CD4-positive, alpha-beta T cell treated with Interferon alpha-2 for 1 hour (primary cell): ENCODE measurements around the gene PAX4.

Experiments used
- DNase-seq, 2 donors: peaks; one replicate each; pipeline ENCODE4 v3.0.0-alpha.2; 2020 to 2022

Gene PAX4, protein sequence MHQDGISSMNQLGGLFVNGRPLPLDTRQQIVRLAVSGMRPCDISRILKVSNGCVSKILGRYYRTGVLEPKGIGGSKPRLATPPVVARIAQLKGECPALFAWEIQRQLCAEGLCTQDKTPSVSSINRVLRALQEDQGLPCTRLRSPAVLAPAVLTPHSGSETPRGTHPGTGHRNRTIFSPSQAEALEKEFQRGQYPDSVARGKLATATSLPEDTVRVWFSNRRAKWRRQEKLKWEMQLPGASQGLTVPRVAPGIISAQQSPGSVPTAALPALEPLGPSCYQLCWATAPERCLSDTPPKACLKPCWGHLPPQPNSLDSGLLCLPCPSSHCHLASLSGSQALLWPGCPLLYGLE

DNA sequence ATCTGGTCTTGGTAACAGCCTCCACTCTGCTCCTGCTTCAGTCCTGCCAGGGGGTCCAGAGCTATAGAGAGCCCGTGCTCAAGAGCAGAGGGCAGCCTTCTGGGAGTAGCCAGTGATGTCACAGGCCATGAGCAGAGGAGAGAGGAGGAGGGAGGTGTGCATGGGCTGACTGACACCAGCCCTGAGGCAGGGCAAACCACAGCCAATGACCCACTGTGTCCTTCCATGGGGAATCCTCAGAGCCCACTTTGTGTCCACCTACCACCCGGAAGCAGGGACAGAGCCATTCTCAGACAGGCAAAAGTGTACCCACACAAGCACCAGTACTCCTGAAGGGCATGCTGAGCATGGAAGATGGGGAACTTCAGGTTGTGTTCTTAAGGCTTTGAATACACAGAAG lies at the start of gene PAX4:
Gene PAX4 (minus strand): TSS at position 101 of the 400 bp plus-strand sequence. CDS start 2,214 bp downstream, outside the sequence.
- no peak for DNase-seq

DNA sequence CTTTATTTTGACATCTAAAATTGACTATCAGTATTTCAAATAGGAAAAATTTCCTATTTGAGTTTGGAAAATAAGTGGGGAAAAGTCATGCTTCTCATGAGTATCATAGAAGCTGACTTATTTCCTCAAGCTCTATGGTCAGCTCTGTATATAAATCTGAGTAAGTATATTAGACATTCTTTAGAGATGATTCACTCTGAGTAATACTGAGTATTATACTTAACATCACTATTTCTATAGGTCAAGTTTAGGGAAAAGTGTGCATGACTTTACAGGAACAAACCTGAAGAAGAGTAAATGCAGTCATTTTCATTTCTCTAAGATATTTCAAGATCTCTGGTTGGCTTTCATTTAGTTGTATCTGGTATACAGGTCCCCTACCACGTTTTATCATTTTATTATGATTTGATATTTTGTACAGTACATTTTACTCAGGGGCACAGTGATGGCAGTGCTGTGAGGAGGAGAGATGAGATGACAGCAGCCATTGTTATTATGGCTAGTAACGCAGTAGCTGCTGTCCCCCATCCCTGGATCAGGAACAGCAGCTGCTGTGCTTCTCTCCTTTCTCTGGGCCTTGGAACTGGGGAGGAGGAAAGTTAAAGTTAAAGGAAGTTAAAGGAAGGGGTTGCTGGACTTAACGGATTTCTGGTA lies 49.2 kb upstream of the PAX4 start:
- DNase-seq = no peak

DNA sequence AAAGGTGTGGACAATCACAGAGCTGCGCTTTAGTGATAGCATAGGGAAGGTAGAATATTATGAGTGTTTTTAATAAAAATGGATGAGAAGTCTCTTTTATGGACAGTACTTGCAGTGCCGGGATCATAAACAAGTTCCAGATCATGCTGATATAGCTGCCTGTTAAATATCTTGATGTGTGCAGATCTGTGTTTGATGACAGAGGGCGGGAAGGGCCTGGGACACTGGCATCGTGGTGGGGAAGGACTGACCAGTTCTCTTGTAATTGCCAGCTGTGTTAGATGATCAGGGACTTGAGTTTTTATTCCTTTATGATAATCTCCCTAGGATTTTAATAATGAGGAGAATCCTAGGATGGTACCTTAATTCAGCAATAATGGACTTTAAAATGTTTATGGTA lies 48.7 kb upstream of the PAX4 start:
- DNase-seq = no peak

DNA sequence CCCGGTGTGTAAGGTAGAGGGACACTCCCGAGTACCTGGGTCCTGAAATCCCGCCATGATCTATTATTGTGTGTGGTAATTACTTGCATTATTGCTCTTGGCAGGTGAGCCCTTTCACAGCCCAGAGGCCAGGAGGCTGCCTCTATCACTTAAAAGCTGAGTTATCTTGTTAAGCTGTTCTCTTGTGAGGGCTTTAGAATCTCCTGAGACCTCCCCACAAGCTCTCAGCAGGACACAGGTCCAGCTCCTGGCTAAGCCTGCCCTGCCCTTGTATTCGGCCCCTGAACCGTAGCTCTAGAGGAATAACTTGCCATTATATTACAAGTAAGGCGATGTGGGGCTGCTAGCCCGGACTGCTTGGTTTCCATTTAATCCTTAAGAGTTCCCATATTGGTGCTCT lies 48.0 kb upstream of the PAX4 start:
- no peak for DNase-seq

DNA sequence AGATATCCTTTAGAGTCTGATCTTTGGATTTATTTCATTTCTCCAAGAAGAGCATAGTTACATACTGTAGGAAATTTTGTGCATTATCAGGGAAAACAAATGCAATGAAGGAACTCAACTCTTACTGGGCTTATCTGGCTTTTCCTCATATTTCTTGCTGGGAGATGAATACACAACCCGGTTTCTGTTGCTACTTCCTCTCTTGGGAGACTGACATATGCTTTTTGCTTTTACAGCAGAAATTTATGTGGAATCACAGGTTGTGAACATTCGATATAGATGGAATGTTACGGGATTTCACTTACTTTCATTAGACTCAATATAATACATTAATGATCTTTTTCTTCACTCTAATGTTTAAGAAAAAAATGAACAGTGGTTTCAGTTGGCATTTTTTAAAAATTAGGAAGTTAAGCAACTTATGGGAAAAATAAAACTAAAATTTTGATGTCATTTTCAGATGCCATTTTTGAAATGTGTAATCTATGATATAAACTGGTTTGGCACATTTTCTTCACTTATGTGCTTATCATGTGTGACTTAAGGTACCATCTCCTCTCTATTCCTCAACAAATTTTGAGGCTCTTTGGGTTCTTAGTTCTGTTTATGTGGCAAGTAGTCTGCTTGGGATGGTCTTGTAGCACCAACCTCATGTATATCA lies 41.2 kb upstream of the PAX4 start:
- no peak for DNase-seq

DNA sequence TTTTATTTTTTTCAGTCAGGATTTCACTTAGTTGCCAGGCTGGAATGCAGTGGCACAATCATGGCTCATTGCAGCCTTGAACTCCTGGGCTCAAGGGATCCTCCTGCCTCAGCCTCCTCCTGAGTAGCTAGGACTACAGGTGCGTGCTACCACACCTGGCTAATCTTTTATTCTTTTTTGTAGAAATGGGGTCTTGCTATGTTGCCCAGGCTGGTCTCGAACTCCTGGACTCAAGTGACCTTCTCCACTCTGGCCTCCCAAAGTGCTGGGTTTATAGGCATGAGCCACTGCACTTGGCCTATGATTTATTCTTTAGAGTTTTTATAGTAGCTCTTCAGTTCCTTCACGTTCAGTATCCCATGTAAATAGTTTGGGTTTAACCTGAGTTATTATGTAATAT lies 39.6 kb upstream of the PAX4 start:
- DNase-seq = no peak

DNA sequence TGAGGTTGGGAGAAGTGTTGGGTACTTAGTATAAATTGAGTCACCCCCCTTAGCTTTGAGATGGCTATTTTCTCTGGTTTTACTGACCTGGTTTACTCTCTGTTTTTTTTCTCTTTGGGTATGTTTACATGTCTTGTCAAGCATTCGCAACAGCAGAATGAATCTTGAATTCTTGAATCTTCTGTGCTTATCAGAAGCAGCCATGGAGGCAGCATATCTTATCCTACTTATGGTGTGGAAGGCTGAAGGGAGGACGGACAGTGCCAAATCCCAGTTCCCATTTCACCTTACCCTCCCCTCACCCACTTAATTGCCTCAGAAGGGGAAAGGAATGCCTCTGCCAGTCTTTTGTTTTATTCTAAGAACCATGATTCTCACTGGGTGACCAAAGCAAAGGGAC lies 37.8 kb upstream of the PAX4 start:
- no peak for DNase-seq

DNA sequence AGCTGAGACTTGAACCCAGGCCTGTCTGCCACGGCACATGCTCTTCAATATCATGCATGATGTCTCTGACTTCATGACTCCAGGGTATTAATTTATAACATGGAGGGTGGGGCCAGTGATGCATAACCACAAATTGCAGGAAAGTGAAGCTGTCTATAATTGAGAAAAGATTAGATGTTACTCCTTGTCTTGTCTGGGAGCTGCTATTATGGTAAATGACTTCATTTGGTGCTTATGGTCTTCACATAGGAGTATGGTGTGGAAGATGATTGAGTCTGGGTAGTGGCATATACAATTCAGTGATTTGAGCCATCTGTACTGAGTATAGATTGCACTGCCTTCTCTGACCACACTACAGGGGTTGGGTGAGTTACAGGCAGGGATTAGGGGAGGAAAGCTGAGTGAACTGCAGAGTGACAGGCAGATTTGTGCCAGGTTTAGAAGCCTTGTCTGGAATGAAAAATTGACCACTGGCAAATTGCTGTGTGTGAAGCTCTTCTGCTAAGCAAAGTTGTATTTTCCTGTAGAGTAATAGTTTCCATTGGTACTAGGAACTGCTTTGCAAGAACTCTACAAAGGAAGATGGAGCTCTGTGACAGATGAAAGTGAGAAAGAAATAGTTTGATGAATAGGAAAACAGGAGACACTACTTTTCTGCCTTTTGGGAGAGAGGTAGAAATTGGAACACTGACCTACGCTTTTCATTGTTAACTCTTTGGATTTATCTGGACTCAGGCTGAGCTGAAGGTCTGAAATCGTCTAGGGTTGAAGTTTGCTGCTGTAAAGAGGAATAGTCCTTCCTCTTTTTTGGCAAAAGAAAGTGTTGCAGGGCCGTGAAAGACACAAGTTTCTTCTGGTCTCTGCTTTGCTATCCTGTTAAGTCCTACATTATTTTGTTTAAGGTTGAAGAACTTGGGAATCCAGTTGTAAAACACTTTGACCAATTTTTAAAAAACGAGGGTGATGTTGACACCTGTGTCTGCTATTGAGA lies 36.8 kb upstream of the PAX4 start:
- no peak for DNase-seq

DNA sequence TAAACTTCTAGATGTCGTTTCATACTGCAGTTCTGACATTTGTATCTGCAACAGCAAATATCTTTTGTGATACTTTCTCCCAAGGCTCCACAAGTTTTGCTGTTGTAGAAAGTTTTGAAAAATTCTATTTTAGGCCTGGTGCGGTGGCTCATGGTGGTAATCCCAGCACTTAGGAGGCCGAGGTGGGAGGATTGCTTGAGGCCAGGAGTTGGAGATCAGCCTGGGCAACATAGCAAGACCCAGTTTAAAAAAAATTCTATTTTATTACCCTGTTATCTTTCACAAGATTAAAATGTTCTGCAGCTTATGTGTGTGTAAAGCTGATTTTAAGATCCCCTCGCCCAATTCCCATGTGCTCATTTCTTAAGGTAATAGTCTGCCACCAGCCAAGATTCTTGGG lies 35.5 kb upstream of the PAX4 start:
- DNase-seq = no peak

DNA sequence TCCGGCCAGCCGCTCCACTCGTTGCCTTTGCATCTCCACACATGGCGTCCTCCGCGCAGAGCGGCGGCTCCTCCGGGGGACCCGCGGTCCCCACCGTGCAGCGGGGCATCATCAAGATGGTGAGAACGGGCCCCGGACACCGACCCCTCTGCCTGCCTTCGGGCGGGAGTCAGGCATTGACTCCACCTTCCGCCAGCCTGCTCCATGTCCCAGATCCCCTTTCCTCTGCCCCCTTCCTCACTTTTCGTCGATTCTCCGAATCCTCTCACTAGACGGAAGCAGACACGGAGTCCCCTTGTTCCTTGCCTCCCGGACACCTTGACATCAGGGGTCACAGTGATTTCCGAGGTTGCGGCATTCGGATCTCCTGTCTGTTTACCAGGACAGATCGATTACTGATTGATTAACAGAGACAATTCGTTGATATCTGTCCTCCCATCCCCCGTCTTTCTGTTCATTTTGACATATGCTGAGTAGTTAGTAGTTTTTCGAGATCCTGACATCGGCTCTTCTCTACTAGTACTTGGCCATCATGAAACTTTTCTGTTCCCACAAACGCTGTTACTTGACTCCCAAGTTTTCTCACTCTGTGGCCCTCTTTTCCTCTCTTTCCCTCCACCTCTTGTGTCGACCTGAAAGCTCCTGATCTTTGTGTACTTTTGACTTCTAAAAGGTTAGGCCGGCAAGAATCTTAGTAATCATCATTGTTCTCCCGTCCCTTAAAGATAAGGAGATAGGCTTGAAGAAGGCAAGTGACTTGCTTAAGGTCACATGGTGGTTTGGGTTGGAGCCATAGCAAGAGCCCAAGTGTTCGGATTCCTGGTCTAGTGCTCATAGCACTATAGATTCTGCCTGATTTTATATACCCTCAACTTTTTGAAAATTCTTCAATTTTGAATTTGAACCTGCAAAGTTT lies 34.6 kb upstream of the PAX4 start:
- peak in 1 of 2 donors; percentile 28 for DNase-seq

DNA sequence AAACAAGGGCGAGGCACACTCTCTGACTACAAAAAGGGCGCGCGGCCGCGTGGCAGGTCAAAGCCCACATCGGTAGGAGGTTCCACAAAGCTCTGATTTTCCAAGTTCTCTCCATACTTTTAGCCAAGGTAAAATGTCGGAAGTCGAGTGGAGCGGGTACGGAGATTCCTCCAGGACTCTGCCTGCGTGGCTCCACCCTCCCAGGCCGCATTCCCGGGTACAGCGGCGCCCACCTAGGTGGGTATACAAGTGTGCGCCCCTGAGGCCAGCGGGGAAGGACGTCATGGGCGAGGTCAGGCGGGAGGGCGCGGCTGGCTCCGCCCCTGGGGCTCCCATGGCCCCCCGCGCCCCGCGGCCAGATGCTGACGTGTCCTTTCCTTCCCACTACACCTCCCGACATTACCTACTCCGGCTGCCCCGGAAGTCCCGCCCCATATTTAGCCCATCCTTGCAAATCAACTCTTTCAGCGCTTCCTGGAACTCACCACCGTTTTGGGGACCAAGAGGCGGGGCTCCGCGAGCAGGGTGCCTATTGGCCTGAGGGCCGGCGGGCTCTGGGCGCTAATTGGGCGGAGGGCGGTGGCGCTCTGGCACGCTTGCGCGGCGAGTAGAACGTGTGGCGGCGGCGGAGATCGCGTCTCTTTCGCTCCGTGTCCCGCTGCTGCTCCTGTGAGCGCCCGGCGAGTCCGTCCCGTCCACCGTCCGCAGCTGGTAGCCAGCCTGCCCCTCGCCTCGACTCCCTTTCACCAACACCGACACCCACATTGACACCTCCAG lies 33.8 kb upstream of the PAX4 start, which contains the start of gene SND1:
Gene SND1 (plus strand): TSS at position 639 of the 777 bp plus-strand sequence. CDS start 180 bp downstream, outside the sequence.
- DNase-seq = peak; percentile 99

DNA sequence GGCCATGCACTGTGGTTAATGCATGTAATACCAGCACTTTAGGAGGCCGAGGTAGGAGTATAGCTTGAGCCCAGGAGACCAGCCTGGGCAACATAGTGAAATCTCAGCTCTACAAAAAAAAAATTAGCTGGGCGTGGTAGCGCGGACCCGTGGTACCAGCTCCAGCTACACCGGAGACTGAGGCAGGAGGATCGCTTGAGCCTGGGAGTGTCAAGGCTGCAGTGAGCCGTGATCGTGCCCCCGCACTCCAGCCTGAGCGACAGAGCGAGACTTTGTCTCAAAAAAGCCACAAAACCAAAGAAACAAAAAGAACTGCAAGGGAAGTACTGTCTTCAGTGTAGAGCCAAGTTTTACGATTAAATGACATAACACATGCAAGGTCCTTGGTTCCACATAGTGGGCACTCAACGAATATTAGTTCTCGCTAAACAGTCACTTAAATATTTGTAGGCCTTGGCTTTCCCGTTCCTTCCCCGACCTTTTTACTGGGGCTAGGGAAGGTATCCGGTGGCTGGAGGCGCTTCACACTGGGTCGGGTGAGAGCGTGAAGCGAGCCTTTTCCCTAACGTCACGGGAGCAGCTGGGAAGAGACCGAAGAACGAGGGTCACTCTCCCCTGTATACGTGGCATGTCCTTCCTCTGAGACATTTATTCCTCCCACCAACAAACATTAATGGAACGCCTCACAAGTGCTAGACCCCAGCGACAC lies 33.1 kb upstream of the PAX4 start:
- peak in 1 of 2 donors; percentile 38 for DNase-seq

DNA sequence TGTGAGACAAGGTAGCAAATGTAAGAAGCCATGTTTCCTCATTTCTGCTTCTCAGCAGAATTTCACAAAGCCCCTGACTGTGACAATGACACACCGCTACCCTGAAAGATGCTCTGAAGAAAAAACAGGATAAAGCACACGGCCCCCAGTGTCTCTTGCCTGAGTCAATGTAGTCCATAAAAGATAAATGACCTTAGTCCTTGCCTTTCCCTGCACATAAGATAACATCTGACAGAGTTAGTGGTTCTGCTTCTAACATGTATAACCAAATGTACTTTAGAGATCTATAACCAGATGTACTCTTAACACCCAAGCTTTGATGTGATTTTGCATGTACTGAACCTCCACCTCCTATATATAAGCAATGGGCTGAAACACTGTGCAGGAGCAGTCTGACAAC lies 31.0 kb upstream of the PAX4 start:
- no peak for DNase-seq

DNA sequence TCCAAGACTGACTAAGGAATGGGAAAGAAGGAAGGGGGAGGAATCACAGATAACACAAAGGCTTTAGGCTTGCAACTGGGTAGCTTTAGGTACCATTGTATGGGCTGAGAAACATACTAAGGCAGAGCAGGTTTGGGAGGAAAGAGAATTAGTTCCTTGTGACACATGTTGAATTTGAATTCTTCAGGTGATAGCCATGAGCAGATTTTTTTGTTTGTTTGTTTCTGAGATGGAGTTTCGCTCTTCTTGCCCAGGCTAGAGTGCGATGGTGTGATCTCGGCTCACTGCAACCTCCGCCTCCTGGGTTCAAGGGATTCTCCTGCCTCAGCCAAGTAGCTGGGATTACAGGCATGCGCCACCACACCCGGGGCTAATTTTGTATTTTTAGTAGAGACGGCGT lies 29.7 kb upstream of the PAX4 start:
- DNase-seq = no peak

DNA sequence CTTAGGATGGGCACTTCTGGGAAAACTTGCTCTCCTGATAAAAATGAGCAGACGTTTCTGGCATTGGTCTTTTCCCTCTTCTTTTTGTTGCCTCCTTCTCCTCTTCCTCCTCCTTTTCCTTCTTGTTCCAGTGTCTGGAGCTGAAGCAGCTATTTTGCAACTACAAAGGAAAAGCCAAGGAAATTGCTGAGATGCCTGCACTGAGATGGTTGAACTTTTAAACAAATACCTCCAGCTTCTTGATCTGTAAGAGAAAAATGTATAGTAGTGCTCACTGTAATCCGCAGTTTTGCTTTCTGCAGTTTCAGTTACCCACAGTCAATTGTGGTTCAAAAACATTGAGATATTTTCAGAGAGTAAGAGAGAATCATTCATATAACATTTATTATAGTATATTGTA lies 26.5 kb upstream of the PAX4 start:
- no peak for DNase-seq

DNA sequence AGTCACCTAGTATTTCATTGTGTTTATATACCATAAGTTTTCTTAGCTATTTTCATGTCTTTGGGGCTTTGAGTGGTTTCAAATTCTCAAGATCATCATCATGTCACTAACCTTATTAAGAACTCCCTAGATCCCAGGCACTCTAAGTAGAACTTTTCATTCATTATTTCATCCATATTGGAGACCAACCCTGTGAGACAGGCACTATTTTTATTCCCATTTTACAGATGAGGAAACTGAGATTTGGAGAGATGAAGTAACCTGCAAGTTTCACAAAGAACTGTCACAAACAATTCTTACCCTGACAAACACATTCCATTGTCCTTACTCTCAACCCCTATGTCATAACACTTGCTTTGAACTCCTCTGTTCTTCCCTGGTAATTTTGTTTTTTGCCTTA lies 20.3 kb upstream of the PAX4 start:
- no peak for DNase-seq

DNA sequence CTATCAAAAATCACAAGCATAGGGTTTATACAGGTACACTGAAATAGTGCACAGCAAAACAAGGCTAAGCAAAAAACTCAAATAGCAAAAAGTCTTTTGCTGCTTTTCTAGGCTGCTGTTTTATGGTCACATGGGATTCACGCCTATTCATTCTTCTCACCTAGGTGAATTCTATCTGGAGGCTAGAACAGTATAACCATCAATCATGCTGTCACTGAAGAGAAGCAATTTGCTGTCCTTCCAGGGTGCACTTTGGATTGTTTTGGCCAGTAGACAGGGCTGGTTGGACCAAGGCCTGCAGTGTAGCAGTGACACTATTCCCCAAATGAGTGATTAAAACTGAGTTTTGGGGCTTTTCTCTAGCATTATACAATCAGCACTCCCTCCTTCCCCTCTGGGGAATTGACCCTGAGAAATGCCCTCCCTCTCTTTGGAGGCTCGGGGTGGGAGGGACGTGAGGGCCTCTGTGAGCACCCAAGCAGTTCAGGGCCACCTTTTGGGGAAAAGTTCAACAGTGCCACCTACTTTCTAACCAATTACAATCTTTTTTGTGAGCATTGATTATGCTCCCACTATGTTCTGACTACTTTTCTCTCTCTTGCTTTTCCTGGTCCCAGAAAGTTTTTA lies 17.8 kb upstream of the PAX4 start:
- DNase-seq = no peak

DNA sequence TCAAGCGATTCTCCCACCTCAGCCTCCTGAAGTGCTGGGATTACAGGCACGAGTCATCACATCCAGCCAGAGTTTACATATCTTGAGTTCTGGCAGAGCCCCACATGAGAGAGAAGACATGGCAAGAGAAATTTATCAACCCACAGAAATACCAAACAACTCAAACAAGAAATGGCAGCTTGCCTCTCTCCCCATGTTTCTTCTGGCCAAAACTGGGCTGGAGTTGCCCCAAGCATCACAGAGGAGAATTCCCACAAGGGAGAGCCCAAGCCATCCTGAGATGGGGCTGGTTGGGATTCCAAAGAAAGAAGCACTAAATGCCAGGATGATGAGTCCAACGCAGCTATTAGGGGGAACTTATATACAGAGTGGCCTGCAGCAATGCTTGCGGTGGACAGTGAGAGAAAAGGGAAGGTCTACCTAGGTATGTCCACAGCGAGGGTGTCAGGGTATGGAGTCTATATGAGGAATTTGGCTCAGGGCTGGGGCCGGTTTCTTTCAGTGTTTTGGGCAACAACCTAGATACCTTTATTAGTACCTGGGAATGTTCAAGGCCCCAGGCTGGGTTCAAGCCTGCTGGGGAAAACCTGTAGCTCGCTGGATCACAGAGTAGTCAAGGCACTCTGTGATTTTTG lies 14.5 kb upstream of the PAX4 start:
- no peak for DNase-seq

DNA sequence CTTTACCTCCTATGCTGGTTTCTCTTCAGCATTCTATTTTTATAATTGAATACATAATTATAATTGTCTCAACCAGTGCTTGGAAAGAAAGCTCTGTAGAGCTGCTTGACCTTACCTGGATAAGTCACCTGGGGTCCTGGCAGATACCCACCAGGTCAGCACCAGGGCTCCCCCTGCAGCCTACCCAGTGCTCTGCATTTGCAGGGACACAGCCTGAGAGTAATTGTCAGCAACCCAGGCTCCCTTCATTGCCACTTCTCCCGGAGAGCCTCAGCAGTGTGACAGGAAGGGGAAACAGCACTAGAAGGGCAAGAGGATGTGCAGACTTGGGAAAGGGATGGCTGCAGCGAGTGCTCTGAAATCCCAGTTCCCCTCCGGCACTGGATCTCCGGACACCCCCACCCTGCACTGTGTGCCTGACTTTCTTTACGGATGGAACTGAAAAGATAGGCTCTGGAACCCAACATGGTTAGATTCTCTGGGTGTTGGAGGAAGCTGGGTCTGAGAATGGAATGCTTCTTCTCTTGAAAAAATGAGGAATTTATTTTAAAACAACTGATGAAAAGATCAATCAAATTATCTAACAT lies 11.4 kb upstream of the PAX4 start:
- peak in 1 of 2 donors; percentile 16 for DNase-seq
